Vagina (tissue), 2 donors: ENCODE results near the gene ZMYM2.

ENCODE experiments used
- POLR2A ChIP-seq, 2 donors: fragments of 450-650 bp; IDR thresholded peaks; one replicate each; pipeline ENCODE4 v1.6.1; 2017; ENCODE audit warnings: antibody characterized with exemption in 2 of 2, mild to moderate bottlenecking in 2 of 2, moderate library complexity in 2 of 2
- TF ChIP-seq, protein P1 (sequence below), 3 experiments: fragments of 450-650 bp in 2 of 3; fragments of 200-600 bp in 1 of 3; sonication (generic) in 1 of 3; IDR thresholded peaks; one replicate each; pipeline ENCODE4 v1.5.1; 2017 to 2019; ENCODE audit warnings: antibody characterized with exemption in 3 of 3, mild to moderate bottlenecking in 2 of 3, moderate library complexity in 2 of 3

DNA sequence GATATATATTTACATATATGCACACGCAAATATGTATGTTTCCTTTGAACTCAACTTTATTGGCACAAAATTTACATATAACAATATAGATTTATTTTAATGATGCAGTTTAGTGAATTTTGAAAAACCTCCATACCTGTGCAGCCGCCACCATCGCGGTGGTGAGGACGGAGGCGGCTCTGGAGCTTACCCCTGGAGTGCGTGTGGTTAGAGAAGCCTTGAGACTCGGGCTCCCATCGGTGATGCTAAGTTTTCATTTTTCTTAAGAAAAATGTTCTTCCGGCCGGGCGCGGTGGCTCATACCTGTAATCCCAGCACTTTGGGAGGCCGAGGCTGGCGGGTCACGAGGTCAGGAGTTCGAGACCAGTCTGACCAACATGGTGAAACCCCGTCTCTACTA, 170.5 kb downstream of the ZMYM2 start:
- TF ChIP-seq, protein P1, sequence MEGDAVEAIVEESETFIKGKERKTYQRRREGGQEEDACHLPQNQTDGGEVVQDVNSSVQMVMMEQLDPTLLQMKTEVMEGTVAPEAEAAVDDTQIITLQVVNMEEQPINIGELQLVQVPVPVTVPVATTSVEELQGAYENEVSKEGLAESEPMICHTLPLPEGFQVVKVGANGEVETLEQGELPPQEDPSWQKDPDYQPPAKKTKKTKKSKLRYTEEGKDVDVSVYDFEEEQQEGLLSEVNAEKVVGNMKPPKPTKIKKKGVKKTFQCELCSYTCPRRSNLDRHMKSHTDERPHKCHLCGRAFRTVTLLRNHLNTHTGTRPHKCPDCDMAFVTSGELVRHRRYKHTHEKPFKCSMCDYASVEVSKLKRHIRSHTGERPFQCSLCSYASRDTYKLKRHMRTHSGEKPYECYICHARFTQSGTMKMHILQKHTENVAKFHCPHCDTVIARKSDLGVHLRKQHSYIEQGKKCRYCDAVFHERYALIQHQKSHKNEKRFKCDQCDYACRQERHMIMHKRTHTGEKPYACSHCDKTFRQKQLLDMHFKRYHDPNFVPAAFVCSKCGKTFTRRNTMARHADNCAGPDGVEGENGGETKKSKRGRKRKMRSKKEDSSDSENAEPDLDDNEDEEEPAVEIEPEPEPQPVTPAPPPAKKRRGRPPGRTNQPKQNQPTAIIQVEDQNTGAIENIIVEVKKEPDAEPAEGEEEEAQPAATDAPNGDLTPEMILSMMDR (IDR thresholded peaks at IDR 0.05): no peak
- no peak for TF ChIP-seq POLR2A (IDR thresholded peaks at IDR 0.05)
